PC-9 (cell line): ENCODE measurements around the gene CARNS1.

Experiments
- EZH2 ChIP-seq: fragments of 200-600 bp; sonication (generic); IDR thresholded peaks from 2 replicates; pipeline ENCODE4 v1.8.0; 2017; ENCODE audit warnings: antibody characterized with exemption, low read depth
- TF ChIP-seq, protein P1 (sequence below): fragments of 200-600 bp; sonication (generic); conservative IDR thresholded peaks from 2 replicates; pipeline ENCODE4 v1.6.1; 2017; ENCODE audit warnings: mixed run types, antibody characterized with exemption, mild to moderate bottlenecking, moderate library complexity

DNA sequence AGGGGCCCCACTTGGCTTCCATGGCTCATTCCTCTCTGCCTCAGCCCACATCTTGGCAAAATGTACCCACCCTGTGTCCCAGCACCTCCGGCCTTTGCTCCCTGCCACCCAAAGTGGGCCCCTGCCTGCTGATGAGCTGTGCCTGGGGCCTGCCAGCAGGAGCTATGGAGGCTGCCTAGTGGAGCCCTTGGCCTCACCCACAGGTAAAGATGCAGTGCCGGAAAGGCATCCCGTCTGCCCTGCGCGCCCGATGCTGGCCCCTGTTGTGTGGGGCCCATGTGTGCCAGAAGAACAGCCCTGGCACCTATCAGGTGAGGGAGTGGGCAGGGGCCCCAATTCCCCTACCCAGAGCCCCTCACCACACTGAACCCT lies 10.3 kb upstream of the CARNS1 start:
- TF ChIP-seq, protein P1, sequence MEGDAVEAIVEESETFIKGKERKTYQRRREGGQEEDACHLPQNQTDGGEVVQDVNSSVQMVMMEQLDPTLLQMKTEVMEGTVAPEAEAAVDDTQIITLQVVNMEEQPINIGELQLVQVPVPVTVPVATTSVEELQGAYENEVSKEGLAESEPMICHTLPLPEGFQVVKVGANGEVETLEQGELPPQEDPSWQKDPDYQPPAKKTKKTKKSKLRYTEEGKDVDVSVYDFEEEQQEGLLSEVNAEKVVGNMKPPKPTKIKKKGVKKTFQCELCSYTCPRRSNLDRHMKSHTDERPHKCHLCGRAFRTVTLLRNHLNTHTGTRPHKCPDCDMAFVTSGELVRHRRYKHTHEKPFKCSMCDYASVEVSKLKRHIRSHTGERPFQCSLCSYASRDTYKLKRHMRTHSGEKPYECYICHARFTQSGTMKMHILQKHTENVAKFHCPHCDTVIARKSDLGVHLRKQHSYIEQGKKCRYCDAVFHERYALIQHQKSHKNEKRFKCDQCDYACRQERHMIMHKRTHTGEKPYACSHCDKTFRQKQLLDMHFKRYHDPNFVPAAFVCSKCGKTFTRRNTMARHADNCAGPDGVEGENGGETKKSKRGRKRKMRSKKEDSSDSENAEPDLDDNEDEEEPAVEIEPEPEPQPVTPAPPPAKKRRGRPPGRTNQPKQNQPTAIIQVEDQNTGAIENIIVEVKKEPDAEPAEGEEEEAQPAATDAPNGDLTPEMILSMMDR: no peak
- no peak for TF ChIP-seq EZH2
